ENCODE measurements around the gene FBXO42. TPM values are rescaled to one million over a fixed set of nuclear protein-coding genes. Genes with fewer than 3 reads are reported as not detected.

Gene FBXO42
- total and polyA plus RNA-seq, 3 donors from 2014 or later, result 25.0 to 45.6 (median 42.0) TPM

GRCh38 chr1:16378443-16378842 lies 26.2 kb upstream of the FBXO42 start:
- DNase-seq, result no peak
- intact Hi-C loops (cut with DNase I; ENCODE audit: low total_unique reads), result no loop called here
- WGBS, 2 donors, result 79 to 84% methylated on average over 7 of the region's 7 CpGs
- Histone ChIP-seq H3K27me3 (no peaks in the 10 kb centered on the region), H3K27ac (no peak overlapping the region), H3K4me1 (peaks cover 23% of the 10 kb centered on the region), H3K9me3 (no peaks in the 10 kb centered on the region), H3K4me3 (no peak overlapping the region), H3K36me3 (ENCODE audit: low read depth, missing control alignments) (no peaks in the 10 kb centered on the region)
- TF ChIP-seq POLR2A (IDR thresholded peaks at IDR 0.05) (no peak), CTCF (IDR thresholded peaks at IDR 0.05) (no peak)

- Histone ChIP-seq H3K36me3 (ENCODE audit: low read depth, missing control alignments) (no peaks in the 10 kb centered on the region), H3K27ac (no peak overlapping the region), H3K4me3 (no peak overlapping the region), H3K27me3 (no peaks in the 10 kb centered on the region), H3K4me1 (peaks cover 32% of the 10 kb centered on the region), H3K9me3 (no peaks in the 10 kb centered on the region)
- intact Hi-C loops (cut with DNase I; ENCODE audit: low total_unique reads), result no loop called here
- DNase-seq, result no peak
- WGBS, 2 donors, result 72 to 76% methylated on average over 4 of the region's 4 CpGs
- no peak for TF ChIP-seq POLR2A (IDR thresholded peaks at IDR 0.05)
- no peak for TF ChIP-seq CTCF (IDR thresholded peaks at IDR 0.05)
Measured at GRCh38 chr1:16376971-16377370, 24.7 kb upstream of the FBXO42 start.

GRCh38 chr1:16375521-16376340 lies 23.5 kb upstream of the FBXO42 start:
- WGBS, 2 donors, result 47 to 62% methylated on average over 15 of the region's 15 CpGs
- Histone ChIP-seq H3K4me1 (peaks cover 32% of the 10 kb centered on the region), H3K27ac (no peak overlapping the region), H3K36me3 (ENCODE audit: low read depth, missing control alignments) (no peaks in the 10 kb centered on the region), H3K9me3 (no peaks in the 10 kb centered on the region), H3K27me3 (no peaks in the 10 kb centered on the region), H3K4me3 (no peak overlapping the region)
- TF ChIP-seq POLR2A (IDR thresholded peaks at IDR 0.05), result no peak
- TF ChIP-seq CTCF (IDR thresholded peaks at IDR 0.05), result no peak
- intact Hi-C loops (cut with DNase I; ENCODE audit: low total_unique reads), result no loop called here
- DNase-seq, result no peak

GRCh38 chr1:16374266-16374665 lies 22.0 kb upstream of the FBXO42 start:
- intact Hi-C loops (cut with DNase I; ENCODE audit: low total_unique reads), result no loop called here
- WGBS, 2 donors, result 72 to 84% methylated on average over 3 of the region's 3 CpGs
- Histone ChIP-seq H3K9me3 (no peaks in the 10 kb centered on the region), H3K27me3 (no peaks in the 10 kb centered on the region), H3K36me3 (ENCODE audit: low read depth, missing control alignments) (no peaks in the 10 kb centered on the region), H3K4me3 (no peak overlapping the region), H3K27ac (no peak overlapping the region), H3K4me1 (peaks cover 34% of the 10 kb centered on the region)
- DNase-seq, result no peak
- no peak for TF ChIP-seq CTCF (IDR thresholded peaks at IDR 0.05)
- TF ChIP-seq POLR2A (IDR thresholded peaks at IDR 0.05), result no peak
